K562 (cell line): ENCODE results near the gene H3-3A. TPM values are rescaled to one million over a fixed set of nuclear protein-coding genes. Genes with fewer than 3 reads are reported as not detected.
A peak's percentile ranks its signal among the peaks of the same experiment; 100 is the strongest.

Experiments
- BRD4 ChIP-seq: fragments of 200-600 bp; sonication (generic); IDR thresholded peaks from 2 replicates; pipeline ENCODE4 v1.6.1; 2017; ENCODE audit warnings: inconsistent platforms
- CEBPB ChIP-seq: fragments of 450-650 bp; IDR thresholded peaks from 2 replicates; pipeline ENCODE4 v1.6.1; 2016; ENCODE audit warnings: missing genetic modification characterization, missing compliant biosample characterization
- E2F5 ChIP-seq: sonication (generic); formaldehyde crosslinking; IDR thresholded peaks from 2 replicates; pipeline ENCODE4 v1.8.0; 2022; ENCODE audit warnings: mild to moderate bottlenecking, missing genetic modification reagents
- EZH2 ChIP-seq: IDR thresholded peaks from 2 replicates; pipeline ENCODE4 v1.6.1; 2012; ENCODE audit warnings: low read depth, mild to moderate bottlenecking, inconsistent platforms, low read length, borderline replicate concordance
- FOS ChIP-seq: IDR thresholded peaks from 3 replicates; pipeline ENCODE4 v1.6.1; 2011; ENCODE audit not compliant: insufficient read length; ENCODE audit errors: extremely low read depth
- GABPA ChIP-seq: fragments of 200-800 bp; sonication (Bioruptor generic); conservative IDR thresholded peaks from 2 replicates; pipeline ENCODE4 v1.6.1; 2016; ENCODE audit warnings: low read depth, missing genetic modification characterization, missing compliant biosample characterization
- HEY1 ChIP-seq: fragments of 250-450 bp; sonication (Bioruptor Pico); IDR thresholded peaks from 2 replicates; pipeline ENCODE4 v1.5.0; 2020; ENCODE audit warnings: mild to moderate bottlenecking, moderate library complexity, borderline replicate concordance
- HIVEP1 ChIP-seq: fragments of 250-450 bp; sonication (Bioruptor Pico); IDR thresholded peaks from 2 replicates; pipeline ENCODE4 v1.4.0; 2020; ENCODE audit warnings: mild to moderate bottlenecking
- HMBOX1 ChIP-seq: sonication (generic); IDR thresholded peaks from 2 replicates; pipeline ENCODE4 v1.6.1; 2016
- LCOR ChIP-seq: sonication (generic); formaldehyde crosslinking; IDR thresholded peaks from 2 replicates; pipeline ENCODE4 v1.8.0; 2022; ENCODE audit warnings: mild to moderate bottlenecking, missing genetic modification reagents
- MAZ ChIP-seq, 2 experiments: fragments of 450-650 bp in 1 of 2; sonication (generic) in 1 of 2; formaldehyde crosslinking; IDR thresholded peaks in 1 of 2; conservative IDR thresholded peaks in 1 of 2; 2 replicates each; pipeline versions ENCODE4 v1.4.0 to v1.5.0; 2020; ENCODE audit warnings: mild to moderate bottlenecking in 1 of 2, missing genetic modification reagents in 1 of 2
- NR4A1 ChIP-seq, 2 experiments: fragments of 250-450 bp in 1 of 2; fragments of 450-650 bp in 1 of 2; sonication (Bioruptor Pico) in 1 of 2; IDR thresholded peaks; 2 replicates each; pipeline versions ENCODE4 v1.4.0 to v1.6.1; 2016 to 2020; ENCODE audit warnings: mild to moderate bottlenecking in 2 of 2, missing compliant biosample characterization in 1 of 2, missing genetic modification characterization in 1 of 2, moderate library complexity in 1 of 2
- POLR2G ChIP-seq: fragments of 200-400 bp; formaldehyde crosslinking; IDR thresholded peaks from 2 replicates; pipeline ENCODE4 v1.6.1; 2017; ENCODE audit warnings: low read depth, mild to moderate bottlenecking, antibody characterized with exemption, low read length, moderate library complexity
- SMARCA4 ChIP-seq: fragments of 450-650 bp; IDR thresholded peaks from 2 replicates; pipeline ENCODE4 v1.6.1; 2016
- TAF9B ChIP-seq: fragments of 450-650 bp; IDR thresholded peaks from 2 replicates; pipeline ENCODE4 v1.6.1; 2018; ENCODE audit warnings: mild to moderate bottlenecking; ENCODE audit not compliant: partially characterized antibody
- TFAM ChIP-seq: fragments of 250-450 bp; sonication (Bioruptor Pico); conservative IDR thresholded peaks from 2 replicates; pipeline ENCODE4 v1.5.0; 2021; ENCODE audit warnings: mild to moderate bottlenecking, moderate library complexity
- WHSC1 ChIP-seq: IDR thresholded peaks from one replicate; pipeline ENCODE4 v1.6.1; 2012; ENCODE audit warnings: low read length, control low read depth, inconsistent platforms
- ZBTB33 ChIP-seq: sonication (generic); formaldehyde crosslinking; IDR thresholded peaks from 2 replicates; pipeline ENCODE4 v1.8.1; 2023; ENCODE audit warnings: mild to moderate bottlenecking, missing genetic modification reagents
- ZNF121 ChIP-seq: sonication (generic); formaldehyde crosslinking; conservative IDR thresholded peaks from 2 replicates; pipeline ENCODE4 v1.8.0; 2022; ENCODE audit warnings: missing genetic modification reagents
- ZNF280B ChIP-seq: fragments of 250-450 bp; sonication (Bioruptor Pico); IDR thresholded peaks from 2 replicates; pipeline ENCODE4 v1.5.1; 2021; ENCODE audit warnings: mild to moderate bottlenecking
- ZNF316 ChIP-seq: fragments of 450-650 bp; IDR thresholded peaks from 2 replicates; pipeline ENCODE4 v1.6.1; 2016
- ZNF444 ChIP-seq: fragments of 250-450 bp; sonication (Bioruptor Pico); IDR thresholded peaks from 2 replicates; pipeline ENCODE4 v1.4.0; 2020; ENCODE audit warnings: mild to moderate bottlenecking, moderate library complexity
- ZNF561 ChIP-seq: fragments of 450-650 bp; formaldehyde crosslinking; conservative IDR thresholded peaks from 2 replicates; pipeline ENCODE4 v1.4.0; 2020; ENCODE audit warnings: mild to moderate bottlenecking, moderate library complexity
- ZNF589 ChIP-seq: fragments of 200-800 bp; sonication (Bioruptor generic); IDR thresholded peaks from 2 replicates; pipeline ENCODE4 v1.6.1; 2016; ENCODE audit warnings: low read depth, missing genetic modification characterization, missing compliant biosample characterization
- ZNF778 ChIP-seq: fragments of 450-650 bp; formaldehyde crosslinking; IDR thresholded peaks from 2 replicates; pipeline ENCODE4 v1.4.0; 2020; ENCODE audit warnings: mild to moderate bottlenecking, moderate library complexity
- polyA plus RNA-seq, 8 experiments: library from polyadenylated mRNA; depleted of rRNA in 4 of 8; stranded (reverse) in 5 of 8; unstranded in 3 of 8; fragments of >200 nt; fragmentation: Nextera tagmentation in 2 of 8; fragmentation: Illumina TruSeq in 1 of 8; extraction: Ambion mirVana in 2 of 8; extraction: Trizol in 1 of 8; gene quantifications; 2 replicates each; pipeline versions ENCODE4 v1.2.1 to v1.2.3, GENCODE V29; 2011 to 2014; ENCODE audit warnings: inconsistent platforms in 1 of 8, missing spikeins in 1 of 8
- total RNA-seq, 7 experiments: library from RNA; depleted of rRNA in 6 of 7; stranded (reverse); fragments of >200 nt in 6 of 7; fragmentation: Illumina TruSeq in 2 of 7; extraction: Trizol in 2 of 7; gene quantifications; 2 replicates each; pipeline versions ENCODE4 v1.2.1 to v1.2.3, GENCODE V29; 2011 to 2021; ENCODE audit warnings: low replicate concordance in 1 of 7

H3-3A gene
- total and polyA plus RNA-seq, 9 of the 15 experiments (the other 6 are each of a cell fraction or from before 2014, with no cell fraction given) = 426 to 1,083 (median 591) TPM

GRCh38 chr1:226062558-226063223 lies at the start of gene H3-3A (continued):
- TF ChIP-seq LCOR (CRISPR knock-in tag) = no peak; the same call in 1 of the 2 replicates
- TF ChIP-seq ZNF444 (CRISPR knock-in tag) = no peak
- peak; percentile 86 for TF ChIP-seq HEY1 (CRISPR knock-in tag)
- 0 out of 2 replicates have a peak, but pooled peaks have one; percentile 15 for TF ChIP-seq SMARCA4
- no peak for TF ChIP-seq FOS
- no peak for TF ChIP-seq ZNF589 (CRISPR knock-in tag)
- TF ChIP-seq ZBTB33 (CRISPR knock-in tag) = peak; percentile 71
- TF ChIP-seq WHSC1 = no peak
- no peak for TF ChIP-seq HIVEP1
- TF ChIP-seq NR4A1 (CRISPR knock-in tag; IDR thresholded peaks at IDR 0.05) = peak; percentile 62; the same call in 1 of the 2 replicates
- no peak for TF ChIP-seq NR4A1 (tag; IDR thresholded peaks at IDR 0.05)
- TF ChIP-seq ZNF778 (CRISPR knock-in tag) = no peak
- TF ChIP-seq ZNF316 = no peak
- TF ChIP-seq MAZ (CRISPR knock-in tag; conservative IDR thresholded peaks at IDR 0.05 in 1 of 2, IDR thresholded peaks at IDR 0.05 in 1 of 2) = peak; percentile 71 to 77; a peak in 3 of 4 replicates
- no peak for TF ChIP-seq GABPA
- TF ChIP-seq TFAM (CRISPR knock-in tag) = no peak
- no peak for TF ChIP-seq CEBPB (tag)
- no peak for TF ChIP-seq BRD4
- TF ChIP-seq ZNF280B (CRISPR knock-in tag) = no peak
- TF ChIP-seq POLR2G = peak; percentile 94
- no peak for TF ChIP-seq ZNF121
- TF ChIP-seq TAF9B = peak; percentile 87
- no peak for TF ChIP-seq ZNF561 (CRISPR knock-in tag)
- TF ChIP-seq HMBOX1 = no peak
- no peak for TF ChIP-seq E2F5 (CRISPR knock-in tag)
- no peak for TF ChIP-seq EZH2
